GM18870 (cell line): ENCODE data around the gene PHLPP2.

Source experiments
- ATAC-seq: cut with Tn5 transposase; IDR thresholded peaks from one replicate; pipeline ENCODE4 v1.9.1; 2021; ENCODE audit warnings: moderate library complexity; ENCODE audit not compliant: unreplicated experiment

PHLPP2 gene, protein sequence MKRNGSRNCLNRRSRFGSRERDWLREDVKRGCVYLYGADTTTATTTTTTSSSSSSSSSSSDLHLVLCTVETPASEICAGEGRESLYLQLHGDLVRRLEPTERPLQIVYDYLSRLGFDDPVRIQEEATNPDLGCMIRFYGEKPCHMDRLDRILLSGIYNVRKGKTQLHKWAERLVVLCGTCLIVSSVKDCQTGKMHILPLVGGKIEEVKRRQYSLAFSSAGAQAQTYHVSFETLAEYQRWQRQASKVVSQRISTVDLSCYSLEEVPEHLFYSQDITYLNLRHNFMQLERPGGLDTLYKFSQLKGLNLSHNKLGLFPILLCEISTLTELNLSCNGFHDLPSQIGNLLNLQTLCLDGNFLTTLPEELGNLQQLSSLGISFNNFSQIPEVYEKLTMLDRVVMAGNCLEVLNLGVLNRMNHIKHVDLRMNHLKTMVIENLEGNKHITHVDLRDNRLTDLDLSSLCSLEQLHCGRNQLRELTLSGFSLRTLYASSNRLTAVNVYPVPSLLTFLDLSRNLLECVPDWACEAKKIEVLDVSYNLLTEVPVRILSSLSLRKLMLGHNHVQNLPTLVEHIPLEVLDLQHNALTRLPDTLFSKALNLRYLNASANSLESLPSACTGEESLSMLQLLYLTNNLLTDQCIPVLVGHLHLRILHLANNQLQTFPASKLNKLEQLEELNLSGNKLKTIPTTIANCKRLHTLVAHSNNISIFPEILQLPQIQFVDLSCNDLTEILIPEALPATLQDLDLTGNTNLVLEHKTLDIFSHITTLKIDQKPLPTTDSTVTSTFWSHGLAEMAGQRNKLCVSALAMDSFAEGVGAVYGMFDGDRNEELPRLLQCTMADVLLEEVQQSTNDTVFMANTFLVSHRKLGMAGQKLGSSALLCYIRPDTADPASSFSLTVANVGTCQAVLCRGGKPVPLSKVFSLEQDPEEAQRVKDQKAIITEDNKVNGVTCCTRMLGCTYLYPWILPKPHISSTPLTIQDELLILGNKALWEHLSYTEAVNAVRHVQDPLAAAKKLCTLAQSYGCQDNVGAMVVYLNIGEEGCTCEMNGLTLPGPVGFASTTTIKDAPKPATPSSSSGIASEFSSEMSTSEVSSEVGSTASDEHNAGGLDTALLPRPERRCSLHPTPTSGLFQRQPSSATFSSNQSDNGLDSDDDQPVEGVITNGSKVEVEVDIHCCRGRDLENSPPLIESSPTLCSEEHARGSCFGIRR (N-terminal part only)

DNA sequence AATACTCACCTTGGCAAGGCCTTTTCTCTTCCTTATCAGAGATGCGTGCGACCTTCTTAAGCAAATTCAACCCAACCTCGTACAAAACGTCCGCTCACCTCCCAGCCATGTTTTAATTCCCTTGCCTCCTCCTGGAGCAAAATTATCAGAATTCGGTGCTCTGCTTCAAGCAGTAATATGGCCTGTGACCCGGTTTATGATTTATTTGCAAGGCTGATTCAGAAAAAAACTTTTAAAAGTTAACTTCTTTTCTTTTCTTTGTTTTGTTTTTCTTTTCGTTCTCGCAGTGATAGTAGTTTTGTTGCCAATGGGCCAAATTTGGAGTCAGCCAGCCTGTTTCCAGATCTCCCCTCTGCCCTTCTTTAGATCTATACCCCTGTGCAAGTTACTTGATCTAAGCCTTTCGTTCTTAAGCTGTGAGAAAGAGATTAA lies at the start of gene PHLPP2:
PHLPP2 (minus strand) TSS at position 382 of the 432 bp plus-strand sequence. CDS start 9,906 bp downstream, outside the sequence.
- ATAC-seq, result no peak

DNA sequence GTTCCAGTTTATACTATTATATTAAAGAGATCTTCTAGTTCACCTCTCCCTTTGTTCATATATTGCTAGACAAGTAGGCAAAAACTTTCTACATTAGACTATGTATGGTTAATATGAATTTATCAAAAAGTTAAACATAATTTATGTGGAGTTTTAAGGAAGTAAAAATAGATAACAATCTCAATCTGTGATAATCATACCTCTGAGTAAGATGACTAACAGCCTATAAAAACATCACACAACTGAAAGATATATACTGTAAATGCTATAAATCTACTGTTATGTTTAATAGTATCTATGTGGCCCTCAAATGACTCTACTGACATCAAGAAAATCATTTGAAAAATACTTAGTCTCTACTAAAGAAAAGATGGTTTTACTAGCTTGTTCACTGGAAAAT lies 47.1 kb upstream of the PHLPP2 start:
- no peak for ATAC-seq

DNA sequence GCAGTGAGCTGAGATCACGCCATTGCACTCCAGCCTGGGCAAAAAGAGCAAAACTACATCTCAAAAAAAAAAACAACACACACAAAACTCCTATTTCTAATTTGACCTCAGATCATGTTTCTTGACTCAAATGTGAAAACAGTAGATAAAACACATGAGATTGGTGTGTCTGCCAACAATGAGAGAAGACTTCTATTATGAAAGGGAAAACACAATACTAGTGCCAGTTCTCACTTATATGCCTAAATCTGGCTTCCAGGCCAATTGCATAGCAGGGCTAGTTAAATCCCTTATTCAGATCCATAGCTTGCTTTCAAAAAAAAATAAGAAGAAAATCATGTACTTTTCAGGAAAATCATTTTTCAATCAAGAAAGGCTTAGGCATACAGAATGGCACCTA lies 44.7 kb upstream of the PHLPP2 start:
- no peak for ATAC-seq

DNA sequence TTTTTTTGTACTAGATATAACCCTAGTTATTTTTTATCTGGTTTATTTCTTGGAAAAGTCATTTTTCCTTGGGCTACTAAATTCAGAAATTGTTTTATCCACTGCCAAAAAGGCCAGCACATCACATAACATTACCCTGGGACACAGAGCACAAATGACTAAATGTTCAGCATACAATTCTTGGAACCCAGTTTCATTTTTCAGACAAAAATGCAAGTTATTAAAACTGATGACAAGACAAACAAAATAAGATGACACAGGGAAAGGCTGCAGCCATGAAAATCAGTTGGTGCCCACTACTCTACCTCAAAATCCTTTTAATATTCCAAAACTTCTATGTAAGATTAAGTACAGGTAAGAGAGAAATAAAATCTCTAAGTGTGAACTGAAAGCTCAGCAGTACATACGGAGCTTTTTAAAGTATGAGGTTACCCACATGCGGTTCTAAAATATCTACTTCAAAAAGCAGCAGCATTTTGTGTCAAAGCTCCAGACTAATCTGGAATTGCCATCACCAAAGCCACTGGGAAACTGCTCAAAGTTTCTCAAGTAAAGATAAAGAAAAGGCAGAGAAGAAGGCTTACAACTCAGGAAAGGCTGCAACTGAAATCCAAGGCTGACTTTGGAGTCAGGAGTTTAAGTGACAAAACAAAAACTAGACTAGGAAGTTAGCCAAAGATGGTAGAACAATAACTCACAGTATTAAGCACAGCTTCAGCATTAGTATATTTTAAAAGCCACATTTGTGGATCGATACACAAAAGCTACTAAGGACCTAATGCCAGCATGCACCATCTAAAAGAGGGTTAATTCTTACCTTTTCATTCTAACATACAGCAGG lies 42.8 kb upstream of the PHLPP2 start:
- no peak for ATAC-seq

DNA sequence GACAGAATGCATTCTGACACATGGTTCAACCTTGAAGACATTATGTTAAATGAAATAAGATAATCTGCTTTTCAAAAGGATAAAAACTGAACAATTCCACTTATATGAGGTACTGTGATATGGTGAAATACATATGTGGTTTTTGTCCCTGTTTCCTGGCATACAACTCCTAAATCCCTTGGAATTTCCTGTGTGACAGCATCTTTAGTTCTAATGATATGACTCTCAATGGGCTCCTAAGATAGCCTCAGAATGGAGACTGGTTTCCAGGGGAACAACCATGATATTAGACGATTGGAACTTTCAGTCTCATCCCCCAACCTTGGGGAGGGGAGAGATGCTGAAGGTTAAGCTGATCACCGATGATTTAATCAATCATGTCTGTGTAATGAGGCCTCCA lies 37.7 kb upstream of the PHLPP2 start:
- no peak for ATAC-seq

DNA sequence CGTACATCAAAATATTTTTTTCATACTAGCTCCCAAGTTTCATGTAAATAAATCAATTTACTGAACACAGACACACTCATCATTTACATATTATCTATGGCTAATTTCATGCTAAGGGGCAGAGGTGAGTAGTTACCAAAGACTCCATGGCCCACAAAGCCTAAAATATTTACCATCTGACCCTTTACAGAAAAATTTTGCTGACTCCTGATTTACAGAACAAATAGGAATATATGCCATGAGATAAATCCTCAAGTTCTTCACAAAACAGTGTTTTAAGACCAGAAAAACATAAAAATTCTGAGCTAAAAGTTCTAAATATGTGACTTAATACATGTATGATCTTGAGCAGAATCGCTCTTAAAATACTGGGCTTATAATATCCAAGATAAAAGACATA lies 36.6 kb upstream of the PHLPP2 start:
- no peak for ATAC-seq

DNA sequence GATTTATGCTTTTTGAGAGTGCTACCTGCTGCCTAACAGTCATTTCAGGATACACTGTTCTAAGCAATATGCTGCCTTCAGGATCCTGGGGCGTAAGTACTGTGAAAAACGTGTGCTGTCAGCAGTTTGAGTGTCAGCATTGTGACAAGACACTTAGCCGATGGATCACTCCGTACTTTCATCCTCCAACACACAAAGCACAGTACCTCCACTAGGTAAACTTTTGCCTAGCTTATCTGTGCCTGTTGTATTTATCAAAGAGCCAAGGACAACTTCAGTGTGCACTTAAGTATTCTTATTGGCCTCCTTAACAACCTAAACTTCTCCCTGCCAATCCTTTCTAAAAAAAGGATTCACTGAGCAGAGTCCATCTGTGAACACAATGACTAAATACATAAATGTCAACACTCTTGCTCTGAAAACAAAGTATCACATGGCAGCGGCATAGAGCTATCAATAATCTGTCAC lies 33.8 kb upstream of the PHLPP2 start:
- ATAC-seq, result no peak

DNA sequence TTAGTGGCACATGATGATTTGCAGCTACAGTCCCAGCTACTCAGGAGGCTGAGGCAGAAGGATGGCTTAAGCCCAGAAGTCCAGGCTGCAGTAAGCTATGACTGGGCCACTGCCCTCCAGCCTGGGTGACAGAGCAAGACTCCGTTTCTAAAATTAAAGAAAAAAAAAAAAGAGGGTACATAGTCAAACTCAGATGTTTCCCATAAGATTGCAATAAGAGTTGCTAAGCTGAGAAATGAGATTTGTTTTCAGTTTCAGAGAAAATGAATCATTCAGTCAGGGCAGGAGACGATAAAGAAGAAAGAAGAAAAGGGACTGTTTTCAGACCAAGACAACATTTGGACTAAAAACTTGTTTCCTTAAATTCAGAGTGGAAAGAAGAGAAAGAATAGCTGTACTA lies 30.2 kb upstream of the PHLPP2 start:
- ATAC-seq, result no peak

DNA sequence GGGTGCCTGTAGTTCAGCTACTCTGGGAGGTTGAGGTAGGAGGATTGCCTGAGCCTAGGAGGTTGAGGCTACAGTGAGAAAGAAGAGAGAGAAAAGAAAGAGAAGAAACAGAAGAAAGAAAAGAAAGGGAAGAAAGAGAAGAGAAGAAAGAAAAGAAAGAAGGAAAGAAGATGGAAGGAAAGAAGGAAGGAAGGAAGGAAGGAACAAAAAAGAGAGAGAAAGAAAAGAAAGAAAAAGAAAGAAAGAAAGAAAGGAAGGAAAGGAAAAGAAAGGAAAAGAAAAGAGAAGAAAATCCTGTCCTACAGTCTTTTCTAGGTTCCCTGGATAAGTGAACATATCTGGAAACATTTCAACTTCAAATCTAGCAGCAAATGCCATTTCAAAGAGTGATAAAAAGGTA lies 29.6 kb upstream of the PHLPP2 start:
- no peak for ATAC-seq

DNA sequence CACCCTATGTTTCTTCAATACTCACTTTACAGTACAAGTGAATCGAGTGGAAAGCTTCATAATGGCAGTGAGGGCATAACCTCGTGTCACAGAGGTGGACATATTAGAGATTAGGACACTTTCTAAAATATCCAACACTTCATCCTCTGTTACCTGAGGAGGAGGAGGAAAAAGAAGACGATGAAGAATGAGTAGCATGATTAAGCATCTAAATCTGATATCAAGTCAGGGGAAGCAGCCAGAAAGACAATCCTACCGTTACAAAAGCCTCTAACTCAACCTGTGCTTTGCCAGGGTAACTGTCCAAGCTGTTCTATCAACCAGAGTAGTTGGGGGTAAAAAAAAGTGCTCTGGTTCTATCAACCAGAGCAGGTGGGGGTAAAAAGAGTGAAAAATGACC lies 23.7 kb upstream of the PHLPP2 start:
- ATAC-seq, result no peak

DNA sequence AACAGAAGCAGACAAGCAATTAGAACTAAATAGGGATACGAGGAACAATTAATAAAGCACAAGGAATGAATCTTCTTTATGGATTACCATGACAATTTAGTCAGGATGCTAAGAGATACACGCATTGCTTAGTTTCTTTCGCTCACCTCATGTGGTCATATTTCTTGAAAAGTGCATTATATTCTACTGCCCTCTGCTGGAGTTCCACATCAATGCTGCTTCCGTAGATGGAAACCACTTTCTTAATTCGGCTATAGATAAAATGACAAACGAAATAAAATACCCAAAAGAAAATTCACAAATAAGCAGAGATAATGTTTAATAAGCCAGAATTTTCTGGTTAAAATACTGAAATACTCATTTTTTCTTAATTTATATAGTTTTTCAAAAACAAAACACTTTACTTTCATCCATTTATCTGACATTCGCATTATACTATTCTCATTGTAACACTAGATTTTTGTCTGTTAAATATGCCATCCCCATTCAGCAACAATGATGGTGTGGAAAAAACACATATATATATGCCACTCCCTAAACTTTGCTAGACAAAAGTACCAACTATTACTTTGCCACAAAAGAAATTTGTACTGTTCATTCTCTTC lies 22.0 kb upstream of the PHLPP2 start:
- no peak for ATAC-seq

DNA sequence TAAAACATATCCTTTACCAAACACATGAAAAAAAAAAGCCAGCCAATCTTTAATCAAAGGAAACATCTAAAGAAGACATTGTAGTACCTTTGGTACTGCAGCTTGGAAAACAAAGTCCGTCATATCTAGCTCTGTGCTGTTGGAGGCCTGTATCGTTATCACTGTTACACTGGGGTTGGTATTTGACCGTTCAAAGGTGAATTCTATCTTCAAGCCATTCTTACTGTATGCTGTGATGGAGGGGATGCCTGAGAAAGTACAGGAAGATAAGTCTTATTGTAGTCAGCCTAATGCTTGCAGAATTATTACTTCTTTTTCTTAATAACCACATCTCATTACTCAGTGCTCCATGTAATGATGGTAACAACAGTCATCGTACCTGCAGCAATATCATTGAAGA lies 14.4 kb upstream of the PHLPP2 start:
- ATAC-seq, result no peak

DNA sequence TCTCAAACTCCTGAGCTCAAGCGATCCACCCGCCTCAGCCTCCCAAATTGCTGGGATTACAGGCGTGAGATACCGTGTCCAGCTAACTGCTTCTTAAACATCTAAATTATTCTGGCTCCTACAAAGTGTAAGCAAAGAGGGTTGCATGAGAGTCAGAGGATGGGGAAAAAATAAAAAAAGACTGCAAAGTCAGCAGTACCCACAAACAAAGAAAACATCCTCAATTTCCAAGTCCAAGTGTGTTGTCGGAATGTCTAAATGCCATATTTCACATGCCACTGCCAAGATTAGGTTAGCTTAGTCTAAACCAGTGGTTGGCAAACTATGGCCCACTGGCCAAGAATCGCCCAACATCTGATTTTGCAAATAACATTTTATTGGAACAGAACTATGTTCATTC lies 13.0 kb upstream of the PHLPP2 start:
- no peak for ATAC-seq

DNA sequence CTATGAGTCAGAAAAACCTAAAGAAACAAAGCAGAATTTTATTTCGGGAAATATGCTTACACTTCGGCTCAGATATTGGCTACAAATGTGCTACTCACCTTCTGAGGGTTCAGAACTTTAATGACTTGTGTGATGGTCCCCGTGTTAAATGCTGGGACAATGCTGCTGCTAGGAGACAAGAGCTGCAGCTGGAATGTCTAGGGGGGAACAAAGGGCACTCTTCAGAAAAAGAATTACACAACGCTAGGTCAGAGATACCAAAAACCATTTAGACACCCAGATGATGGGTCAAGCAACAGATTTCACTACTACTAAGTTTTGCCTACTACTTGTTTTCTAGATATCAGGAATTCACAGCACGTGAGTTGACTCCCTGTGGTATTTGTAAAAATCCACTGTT lies 10.0 kb upstream of the PHLPP2 start:
- no peak for ATAC-seq

DNA sequence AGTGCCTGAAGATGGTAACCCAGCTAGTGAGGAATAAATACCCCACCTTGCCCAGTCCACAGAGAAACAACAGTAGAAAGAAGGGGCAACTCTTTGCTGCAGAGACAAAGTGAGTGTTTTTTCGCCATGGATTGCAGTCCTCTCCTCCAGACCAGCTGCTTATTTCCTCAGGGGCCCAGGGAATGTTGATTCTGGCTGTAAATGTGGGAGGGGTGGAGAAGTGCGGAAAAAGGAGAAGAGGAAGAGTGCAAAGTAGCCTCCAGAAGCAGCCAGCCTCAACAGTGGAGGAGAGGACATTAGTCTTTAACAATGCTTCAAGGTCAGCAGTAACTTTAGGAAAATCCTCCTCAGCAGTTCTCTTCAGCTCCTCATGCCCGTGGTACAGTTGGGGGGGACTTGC lies 8.1 kb upstream of the PHLPP2 start:
- no peak for ATAC-seq

DNA sequence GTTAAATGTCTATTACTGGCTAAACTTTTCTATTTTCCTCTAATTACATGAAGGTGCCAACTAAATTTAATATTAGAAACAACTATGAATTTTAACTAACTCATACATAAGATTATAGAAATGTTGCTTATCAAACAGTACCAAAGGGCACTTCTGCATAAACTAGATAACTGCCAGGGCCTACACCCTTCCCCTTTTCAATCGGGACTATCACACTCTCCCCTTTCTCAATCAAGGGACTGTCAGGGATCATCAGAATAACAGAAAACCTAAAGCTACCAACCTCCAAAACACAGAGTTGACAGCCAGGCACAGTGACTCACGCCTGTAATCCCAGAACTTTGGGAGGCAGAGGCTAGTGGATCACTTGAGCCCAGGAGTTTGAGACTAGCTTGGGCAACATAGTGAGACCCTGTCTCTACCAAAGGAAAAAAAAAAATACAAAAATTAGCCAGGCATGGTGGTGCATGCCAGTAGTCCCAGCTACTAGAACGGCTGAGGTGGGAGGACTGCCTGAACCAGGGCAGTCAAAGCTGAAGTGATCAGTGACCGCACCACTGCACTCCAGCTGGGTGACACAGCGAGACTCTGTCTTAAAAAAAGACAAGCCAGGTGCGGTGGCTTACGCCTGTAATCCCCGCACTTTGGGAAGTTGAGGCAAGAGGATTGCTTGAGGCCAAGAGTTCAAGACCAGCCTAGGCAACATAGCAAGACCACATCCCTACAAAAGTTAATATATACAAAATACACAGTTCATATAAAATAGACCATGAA lies 3.2 kb upstream of the PHLPP2 start:
- no peak for ATAC-seq

DNA sequence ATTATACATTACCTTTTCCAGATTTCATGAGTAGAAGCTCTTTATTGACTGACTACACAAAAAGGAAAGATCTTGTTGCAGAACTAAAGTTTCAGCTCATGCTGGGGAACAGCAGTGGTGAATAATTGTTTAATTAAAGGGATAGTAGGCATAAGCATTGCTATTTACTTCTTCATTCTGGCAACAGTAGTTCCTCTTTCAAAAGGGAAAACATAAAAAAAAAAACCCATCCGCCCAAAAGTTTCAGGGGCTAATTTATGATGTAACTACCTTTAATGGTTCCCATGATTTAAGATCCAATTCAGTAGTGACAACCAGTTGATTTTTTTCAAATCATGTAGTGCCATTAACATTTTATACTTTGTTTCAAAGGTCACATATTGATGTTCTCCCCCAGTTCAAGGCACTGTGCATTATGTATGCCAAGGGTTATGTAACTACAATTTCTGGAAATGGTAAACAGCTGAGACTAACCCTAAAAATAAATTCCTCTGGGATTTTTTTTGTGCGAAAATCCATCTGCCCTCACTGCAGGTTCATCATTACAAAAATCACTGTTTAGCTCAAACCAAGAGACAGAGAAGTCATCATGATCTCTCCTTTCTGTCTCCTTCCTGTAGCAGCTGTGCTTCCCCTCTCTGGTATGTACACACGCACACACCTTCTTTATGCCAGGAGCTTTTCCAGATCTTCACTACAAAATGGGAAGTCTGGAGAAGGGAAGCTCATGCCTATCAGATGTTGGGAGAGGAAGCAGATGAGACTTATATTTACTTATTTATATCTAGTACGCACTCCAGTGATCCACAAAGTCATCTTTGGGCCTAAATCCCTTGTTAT lies 2.2 kb upstream of the PHLPP2 start:
- ATAC-seq, result no peak
